Measurements from ENCODE around the gene PKN3.
"Not testable (repeated sequence)": the region's sequence is repeated elsewhere in the genome, so short reads cannot be mapped to it uniquely, and the experiment has no call there.

PKN3 gene

GRCh38 chr9:128693738-128694137 lies 8.6 kb upstream of the PKN3 start:
- DNase-seq (ENCODE audit: low read depth in 3 of 3): not testable (repeated sequence)

DNA sequence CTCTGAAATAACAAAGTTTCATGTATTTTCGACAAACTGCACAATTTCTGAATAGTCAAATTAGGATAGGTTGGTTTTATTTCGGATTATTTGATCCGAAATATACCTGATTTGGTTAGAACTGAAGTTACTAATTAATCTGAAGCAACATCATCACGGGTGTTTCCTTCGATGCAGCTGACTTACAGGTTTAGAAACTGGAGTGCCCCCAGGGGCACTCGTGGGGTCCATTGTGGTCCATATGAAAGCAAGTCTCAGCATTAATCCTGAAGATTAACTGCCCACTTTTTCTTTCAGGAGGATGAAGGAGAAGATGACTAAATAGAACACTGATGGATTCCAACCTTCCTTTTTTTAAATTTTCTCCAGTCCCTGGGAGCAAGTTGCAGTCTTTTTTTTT lies 8.0 kb upstream of the PKN3 start:
- DNase-seq (ENCODE audit: low read depth in 3 of 3): no peak

- no peak for DNase-seq (ENCODE audit: low read depth in 3 of 3)
Observed at GRCh38 chr9:128696923-128697707, 5.2 kb upstream of the PKN3 start.

- DNase-seq (ENCODE audit: low read depth in 3 of 3): not testable (repeated sequence)
Observed at GRCh38 chr9:128699096-128699795, 3.1 kb upstream of the PKN3 start.

DNA sequence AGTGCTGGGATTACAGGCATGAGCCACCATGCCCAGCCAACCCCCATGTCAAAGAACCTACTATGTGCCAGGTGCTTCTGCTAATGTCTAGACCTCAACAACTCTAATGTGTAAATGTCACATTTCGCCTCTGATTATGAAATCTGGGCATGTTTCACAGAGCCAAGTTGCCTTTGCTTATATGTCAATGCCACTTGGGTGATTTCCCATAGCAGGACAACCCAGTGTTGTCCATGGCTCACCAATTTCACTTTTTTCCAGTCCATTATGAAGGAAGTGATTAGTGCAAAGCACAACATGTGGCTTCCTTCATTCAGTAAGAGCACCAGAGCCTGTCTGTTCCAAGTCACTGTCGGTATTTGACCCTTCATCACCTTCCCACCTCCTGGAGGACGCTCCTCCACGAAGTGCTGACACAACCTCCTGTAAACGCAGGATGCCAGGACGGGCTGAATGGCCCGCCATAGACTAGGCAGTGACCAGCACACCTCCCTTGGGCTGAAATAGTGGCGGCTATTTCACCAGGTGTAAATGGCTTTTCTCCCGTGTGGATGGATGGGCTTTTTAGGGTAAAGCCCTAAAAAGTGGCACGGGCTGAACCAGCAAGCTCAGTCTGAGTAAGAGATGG lies 962 bp upstream of the PKN3 start:
- DNase-seq (ENCODE audit: low read depth in 3 of 3): no peak

DNA sequence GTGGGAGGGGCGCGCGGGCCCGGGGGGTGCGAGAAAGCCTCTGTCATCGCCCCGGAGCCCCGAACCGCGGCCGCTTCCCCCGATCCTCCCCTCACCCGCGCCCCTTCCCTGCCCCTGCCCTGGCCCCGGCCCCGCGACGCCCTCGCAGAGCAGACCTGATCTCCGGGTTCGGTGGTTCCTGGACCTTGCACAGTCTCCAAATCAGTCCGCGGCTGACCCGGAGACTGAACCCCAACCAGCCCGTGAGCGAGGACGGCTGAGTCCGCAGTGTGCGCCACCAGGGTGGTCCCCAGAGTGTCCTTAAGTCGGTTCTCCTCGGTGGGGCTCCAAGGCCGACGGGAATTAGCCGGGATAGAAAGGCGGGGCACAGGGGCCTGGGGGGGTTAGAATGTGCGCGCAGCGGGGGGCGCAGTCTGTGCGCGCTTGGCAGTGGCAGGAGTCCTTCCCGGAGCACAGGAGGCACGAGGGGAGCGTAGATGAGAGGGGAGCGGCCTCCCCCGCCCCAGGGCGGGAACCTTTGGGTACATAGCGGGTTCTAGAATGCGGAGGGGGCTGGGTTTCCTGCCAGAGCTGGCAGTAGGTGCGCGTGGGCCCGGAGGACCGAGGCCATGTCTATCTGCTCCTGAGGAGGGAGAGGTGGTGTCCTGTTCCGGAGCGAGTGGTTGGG lies 779 bp downstream of the PKN3 start:
- DNase-seq (ENCODE audit: low read depth in 3 of 3): no peak

DNA sequence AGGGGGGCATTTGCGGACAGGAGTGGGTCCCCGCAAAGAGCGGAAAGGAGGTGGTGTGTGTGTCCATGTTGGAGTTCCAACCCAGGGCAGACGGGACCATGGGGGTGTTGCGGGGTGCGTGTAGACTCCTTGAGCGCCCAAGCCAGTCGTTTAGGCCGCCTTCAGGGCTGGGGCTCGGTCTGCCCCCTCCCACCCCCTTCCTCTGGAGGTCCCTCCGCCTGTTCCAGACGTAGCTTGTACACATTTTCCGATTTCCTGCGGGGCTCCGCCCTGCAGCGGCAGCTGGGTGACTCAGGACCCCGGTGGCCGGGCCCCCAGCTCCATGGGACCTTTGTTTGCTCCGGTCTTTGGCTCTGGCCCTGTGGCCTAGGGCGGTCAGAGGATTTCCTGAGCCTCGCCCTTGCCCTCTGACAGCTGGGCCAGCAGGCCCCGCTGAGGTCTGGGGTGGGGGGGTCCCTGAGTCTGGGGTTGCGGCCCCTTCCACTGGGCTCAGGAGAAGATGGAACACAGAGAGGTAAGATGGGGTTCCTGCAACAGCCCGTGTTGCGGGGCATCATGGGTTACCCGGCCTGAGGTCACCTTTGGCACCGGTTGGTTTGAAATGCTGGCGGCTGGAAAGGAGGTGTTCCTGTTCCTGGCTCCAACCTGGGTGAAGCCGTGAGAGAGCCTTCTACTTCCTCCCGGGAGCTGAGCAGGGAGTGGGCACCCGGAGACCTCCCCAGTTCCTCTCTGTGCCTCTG lies 1.5 kb downstream of the PKN3 start:
- DNase-seq (ENCODE audit: low read depth in 3 of 3): no peak

- no peak for DNase-seq (ENCODE audit: low read depth in 3 of 3)
Observed at GRCh38 chr9:128704356-128704670, 2.0 kb downstream of the PKN3 start.

DNA sequence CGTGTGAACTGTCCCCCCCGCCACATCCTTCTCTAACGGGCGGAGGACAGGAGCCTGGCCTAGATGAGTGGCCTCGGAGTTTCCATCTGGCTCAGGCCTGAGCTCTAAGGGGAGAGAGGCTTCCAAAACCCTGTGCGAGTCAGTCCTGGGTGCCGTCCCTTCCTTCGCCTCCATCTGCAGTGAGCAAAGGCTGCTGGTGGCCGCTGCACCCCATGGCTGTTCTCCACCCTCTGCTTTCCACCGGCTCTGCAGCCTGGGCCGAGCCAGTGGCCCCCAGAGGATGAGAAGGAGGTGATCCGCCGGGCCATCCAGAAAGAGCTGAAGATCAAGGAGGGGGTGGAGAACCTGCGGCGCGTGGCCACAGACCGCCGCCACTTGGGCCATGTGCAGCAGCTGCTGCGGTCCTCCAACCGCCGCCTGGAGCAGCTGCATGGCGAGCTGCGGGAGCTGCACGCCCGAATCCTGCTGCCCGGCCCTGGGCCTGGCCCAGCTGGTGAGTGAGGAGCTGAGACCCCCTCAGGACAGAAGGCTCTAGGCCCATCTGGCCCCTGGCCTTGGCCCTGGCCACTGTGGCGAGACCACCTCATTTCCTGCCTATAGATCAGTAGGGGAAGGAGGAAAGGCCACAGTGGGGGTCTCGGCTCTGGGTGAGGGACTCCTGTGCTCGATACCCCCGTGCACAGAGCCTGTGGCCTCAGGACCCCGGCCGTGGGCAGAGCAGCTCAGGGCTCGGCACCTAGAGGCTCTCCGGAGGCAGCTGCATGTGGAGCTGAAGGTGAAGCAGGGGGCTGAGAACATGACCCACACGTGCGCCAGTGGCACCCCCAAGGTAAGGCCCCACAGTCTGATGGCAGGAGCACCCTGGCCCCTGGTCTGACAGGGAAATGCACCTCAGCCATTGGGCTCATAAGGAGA lies 3.0 kb downstream of the PKN3 start:
- no peak for DNase-seq (ENCODE audit: low read depth in 3 of 3)

DNA sequence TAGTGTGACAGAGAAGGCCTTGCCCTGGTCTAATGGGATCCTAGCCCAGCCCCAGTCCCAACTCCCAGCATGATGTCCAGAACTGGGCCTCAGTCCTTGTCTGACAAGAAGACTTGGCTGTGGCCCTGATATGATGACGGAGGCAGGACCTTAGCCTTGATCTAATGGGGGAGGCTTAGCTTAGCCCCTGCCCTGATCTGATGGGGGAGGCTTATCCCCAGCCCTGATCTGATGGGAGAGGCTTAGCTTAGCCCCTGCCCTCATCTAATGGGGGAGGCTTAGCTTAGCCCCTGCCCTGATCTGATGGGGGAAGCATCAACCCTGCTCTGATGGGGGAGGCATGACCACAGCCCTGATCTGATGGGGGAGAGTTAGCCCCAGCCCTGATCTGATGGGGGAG lies 3.7 kb downstream of the PKN3 start:
- DNase-seq (ENCODE audit: low read depth in 3 of 3): no peak

DNA sequence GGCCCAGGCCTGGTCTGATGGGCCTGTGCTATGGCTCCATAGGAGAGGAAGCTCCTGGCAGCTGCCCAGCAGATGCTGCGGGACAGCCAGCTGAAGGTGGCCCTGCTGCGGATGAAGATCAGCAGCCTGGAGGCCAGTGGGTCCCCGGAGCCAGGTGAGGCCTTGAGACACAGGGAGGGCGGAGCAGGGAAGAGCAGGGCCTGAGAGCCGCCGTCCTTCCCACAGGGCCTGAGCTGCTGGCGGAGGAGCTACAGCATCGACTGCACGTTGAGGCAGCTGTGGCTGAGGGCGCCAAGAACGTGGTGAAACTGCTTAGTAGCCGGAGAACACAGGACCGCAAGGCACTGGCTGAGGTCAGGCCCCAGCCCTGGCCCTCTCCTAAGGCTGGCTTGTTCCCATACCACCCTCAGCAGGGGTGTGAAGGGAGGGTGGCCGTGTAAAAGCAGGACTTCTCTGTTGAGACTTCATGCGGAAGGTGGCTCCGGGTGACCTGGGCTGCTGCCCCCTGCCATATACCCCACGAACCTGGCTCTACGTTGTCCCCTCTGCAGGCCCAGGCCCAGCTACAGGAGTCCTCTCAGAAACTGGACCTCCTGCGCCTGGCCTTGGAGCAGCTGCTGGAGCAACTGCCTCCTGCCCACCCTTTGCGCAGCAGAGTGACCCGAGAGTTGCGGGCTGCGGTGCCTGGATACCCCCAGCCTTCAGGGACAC lies 4.5 kb downstream of the PKN3 start:
- no peak for DNase-seq (ENCODE audit: low read depth in 3 of 3)

- no peak for DNase-seq (ENCODE audit: low read depth in 3 of 3)
Observed at GRCh38 chr9:128707446-128707845, 5.1 kb downstream of the PKN3 start.

- no peak for DNase-seq (ENCODE audit: low read depth in 3 of 3)
Observed at GRCh38 chr9:128712451-128713410, 10.4 kb downstream of the PKN3 start.

GRCh38 chr9:128713411-128713780 lies 11.1 kb downstream of the PKN3 start:
- DNase-seq (ENCODE audit: low read depth in 3 of 3): no peak

DNA sequence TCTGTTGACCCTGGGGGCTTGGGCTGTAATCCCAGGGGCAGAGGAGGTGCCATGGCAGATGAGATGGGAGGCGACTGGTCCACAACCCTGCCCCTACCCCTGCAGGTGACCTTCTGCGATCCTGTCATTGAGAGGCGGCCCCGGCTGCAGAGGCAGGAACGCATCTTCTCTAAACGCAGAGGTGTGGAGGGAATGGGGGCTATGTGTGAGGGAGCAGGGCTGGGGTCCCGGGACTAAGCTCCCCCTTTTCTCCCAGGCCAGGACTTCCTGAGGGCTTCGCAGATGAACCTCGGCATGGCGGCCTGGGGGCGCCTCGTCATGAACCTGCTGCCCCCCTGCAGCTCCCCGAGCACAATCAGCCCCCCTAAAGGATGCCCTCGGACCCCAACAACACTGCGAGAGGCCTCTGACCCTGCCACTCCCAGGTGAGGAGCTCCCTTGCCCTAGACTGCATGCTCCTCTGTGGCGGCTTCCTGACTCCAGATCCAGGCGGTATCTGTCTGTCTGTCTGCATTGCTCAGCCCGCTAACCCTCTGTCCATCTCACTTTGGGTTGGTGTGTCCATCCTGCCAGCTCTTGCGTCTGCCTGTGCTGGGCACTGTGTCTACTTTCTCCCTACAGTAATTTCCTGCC lies 11.8 kb downstream of the PKN3 start:
- no peak for DNase-seq (ENCODE audit: low read depth in 3 of 3)

GRCh38 chr9:128714586-128715435 lies 12.5 kb downstream of the PKN3 start:
- no peak for DNase-seq (ENCODE audit: low read depth in 3 of 3)

GRCh38 chr9:128715436-128715750 lies 13.1 kb downstream of the PKN3 start:
- no peak for DNase-seq (ENCODE audit: low read depth in 3 of 3)

All from stimulated activated CD4-positive, alpha-beta T cell treated with anti-CD3 and anti-CD28 coated beads, TNF-alpha, amount 100 ng/mL, for 48 hours (primary cell).